ENCODE data around the gene OPTN. TPM values are rescaled to one million over a fixed set of nuclear protein-coding genes. Genes with fewer than 3 reads are reported as not detected.
"Not testable (repeated sequence)": the region's sequence is repeated elsewhere in the genome, so short reads cannot be mapped to it uniquely, and the experiment has no call there.

OPTN gene
- 90.6 TPM for total RNA-seq (ENCODE audit: unreplicated experiment)
- long read RNA-seq, transcript OPTN-205 (14 exons, 3,321 nt) = major isoform, 42 of 102 reads
- long read RNA-seq, transcript OPTN-202 (15 exons, 3,400 nt) = minor isoform, 6 of 102 reads
- long read RNA-seq, partial matches to known transcripts = 19 of 102 reads
- long read RNA-seq, other reads (novel, unspliced or antisense) = 34 of 102 reads

DNA sequence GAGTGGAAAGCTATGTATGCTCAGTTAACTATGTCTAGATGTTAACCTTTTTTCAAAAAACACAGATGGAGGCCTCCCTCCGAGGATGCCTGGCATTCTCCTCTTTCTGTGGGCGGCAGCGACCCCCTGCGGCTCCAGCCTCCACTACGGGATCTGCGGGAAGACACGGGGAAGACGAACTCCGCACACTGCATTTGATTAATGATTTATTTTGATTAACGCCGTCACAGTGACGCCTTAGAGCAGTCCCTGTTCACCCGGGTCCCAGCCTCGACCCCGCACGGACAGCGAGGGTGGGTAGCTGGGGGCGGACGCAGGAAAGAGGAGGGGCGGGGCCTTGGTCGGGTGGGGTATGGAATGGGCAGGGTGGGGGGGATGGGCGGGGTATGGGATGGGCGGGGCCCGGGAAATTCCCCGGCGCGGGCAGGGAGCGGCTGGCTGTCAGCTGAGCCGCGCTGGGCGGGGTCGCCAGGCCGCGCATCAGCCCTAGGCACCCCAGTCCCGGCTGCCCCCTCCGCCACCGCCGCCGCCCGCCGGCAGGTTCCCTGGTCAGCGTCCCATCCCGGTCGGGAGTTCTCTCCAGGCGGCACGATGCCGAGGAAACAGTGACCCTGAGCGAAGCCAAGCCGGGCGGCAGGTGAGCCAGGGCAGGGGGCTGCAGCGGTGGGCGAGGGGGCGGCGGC is at the start of gene OPTN:
Gene OPTN, plus strand, starts transcription at position 498 of the 683 bp plus-strand sequence. CDS start 8,960 bp downstream, outside the sequence.
- DNase-seq = peak; percentile 89
- Mint-ChIP-seq H3K9me3 (ENCODE audit: unreplicated experiment) (peaks cover 4% of the 10 kb centered on the region), H3K27me3 (ENCODE audit: unreplicated experiment) (peaks cover 3% of the 10 kb centered on the region), H3K4me3 (ENCODE audit: unreplicated experiment) (peak within 1 kb of the TSS; percentile 93), H3K36me3 (ENCODE audit: unreplicated experiment) (peaks cover 11% of the 10 kb centered on the region), H3K27ac (ENCODE audit: unreplicated experiment) (peak within 1 kb of the TSS; percentile 95), H3K4me1 (ENCODE audit: low read depth, unreplicated experiment) (peaks cover 13% of the 10 kb centered on the region)
- TF ChIP-seq, protein P1, sequence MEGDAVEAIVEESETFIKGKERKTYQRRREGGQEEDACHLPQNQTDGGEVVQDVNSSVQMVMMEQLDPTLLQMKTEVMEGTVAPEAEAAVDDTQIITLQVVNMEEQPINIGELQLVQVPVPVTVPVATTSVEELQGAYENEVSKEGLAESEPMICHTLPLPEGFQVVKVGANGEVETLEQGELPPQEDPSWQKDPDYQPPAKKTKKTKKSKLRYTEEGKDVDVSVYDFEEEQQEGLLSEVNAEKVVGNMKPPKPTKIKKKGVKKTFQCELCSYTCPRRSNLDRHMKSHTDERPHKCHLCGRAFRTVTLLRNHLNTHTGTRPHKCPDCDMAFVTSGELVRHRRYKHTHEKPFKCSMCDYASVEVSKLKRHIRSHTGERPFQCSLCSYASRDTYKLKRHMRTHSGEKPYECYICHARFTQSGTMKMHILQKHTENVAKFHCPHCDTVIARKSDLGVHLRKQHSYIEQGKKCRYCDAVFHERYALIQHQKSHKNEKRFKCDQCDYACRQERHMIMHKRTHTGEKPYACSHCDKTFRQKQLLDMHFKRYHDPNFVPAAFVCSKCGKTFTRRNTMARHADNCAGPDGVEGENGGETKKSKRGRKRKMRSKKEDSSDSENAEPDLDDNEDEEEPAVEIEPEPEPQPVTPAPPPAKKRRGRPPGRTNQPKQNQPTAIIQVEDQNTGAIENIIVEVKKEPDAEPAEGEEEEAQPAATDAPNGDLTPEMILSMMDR (IDR thresholded peaks at IDR 0.05; ENCODE audit: partially characterized antibody, unreplicated experiment) = peak; percentile 40

DNA sequence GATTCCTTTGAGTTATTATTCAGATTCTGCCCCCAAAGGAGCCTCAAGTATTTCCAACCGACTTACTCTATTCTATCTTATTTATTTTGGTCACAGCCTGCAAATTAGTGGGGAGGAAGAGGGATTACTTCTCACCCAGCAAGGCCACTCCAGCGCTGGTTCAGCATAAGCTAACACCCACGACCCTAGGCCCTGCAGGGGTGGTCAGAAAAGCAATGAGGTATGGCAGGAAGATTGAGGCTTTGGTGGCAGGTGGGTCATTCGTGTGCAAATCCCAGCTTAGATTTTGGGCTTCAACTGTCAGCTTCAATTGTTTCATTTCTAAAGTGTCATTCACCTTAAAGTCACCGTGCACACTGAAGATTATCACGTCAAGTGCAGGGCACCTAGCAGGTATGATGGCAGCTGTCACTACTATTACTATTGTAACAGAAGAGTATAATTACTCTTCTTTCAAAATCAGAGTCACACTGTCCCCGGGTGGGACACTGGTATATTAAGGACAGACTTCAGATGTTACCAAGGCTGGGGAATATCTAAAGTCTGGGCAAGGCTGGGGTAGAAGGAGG is 48.8 kb upstream of the OPTN start:
- Mint-ChIP-seq H3K27me3 (ENCODE audit: unreplicated experiment) (peaks cover 2% of the 10 kb centered on the region), H3K4me3 (ENCODE audit: unreplicated experiment) (no peak overlapping the region), H3K4me1 (ENCODE audit: low read depth, unreplicated experiment) (peaks cover 12% of the 10 kb centered on the region), H3K9me3 (ENCODE audit: unreplicated experiment) (peaks cover 4% of the 10 kb centered on the region), H3K27ac (ENCODE audit: unreplicated experiment) (no peak overlapping the region), H3K36me3 (ENCODE audit: unreplicated experiment) (no peaks in the 10 kb centered on the region)
- no peak for DNase-seq
- TF ChIP-seq, protein P1 (IDR thresholded peaks at IDR 0.05; ENCODE audit: partially characterized antibody, unreplicated experiment) = no peak

DNA sequence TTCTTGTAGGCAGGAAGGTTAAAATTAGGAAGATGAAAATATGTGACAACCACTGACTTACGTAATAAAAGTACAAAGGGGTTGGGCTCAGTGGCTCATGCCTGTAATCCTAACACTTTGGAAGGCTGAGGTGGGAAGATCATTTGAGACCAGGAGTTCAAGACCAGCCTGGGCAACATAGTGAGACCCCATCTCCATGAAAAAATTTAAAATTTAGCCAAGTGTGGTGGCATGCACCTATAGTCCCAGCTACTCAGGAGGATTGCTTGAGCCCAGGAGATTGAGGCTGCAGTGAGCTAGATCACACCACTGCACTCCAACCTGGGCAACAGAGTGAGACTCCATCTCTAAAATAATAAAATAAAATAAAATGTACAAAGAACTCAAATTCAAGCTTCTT is 46.8 kb upstream of the OPTN start:
- H3K36me3 Mint-ChIP-seq (ENCODE audit: unreplicated experiment); H3K27ac Mint-ChIP-seq (ENCODE audit: unreplicated experiment); H3K4me3 Mint-ChIP-seq (ENCODE audit: unreplicated experiment); H3K27me3 Mint-ChIP-seq (ENCODE audit: unreplicated experiment); DNase-seq; H3K9me3 Mint-ChIP-seq (ENCODE audit: unreplicated experiment): not testable (repeated sequence)
- peaks cover 11% of the 10 kb centered on the region for H3K4me1 Mint-ChIP-seq (ENCODE audit: low read depth, unreplicated experiment)

DNA sequence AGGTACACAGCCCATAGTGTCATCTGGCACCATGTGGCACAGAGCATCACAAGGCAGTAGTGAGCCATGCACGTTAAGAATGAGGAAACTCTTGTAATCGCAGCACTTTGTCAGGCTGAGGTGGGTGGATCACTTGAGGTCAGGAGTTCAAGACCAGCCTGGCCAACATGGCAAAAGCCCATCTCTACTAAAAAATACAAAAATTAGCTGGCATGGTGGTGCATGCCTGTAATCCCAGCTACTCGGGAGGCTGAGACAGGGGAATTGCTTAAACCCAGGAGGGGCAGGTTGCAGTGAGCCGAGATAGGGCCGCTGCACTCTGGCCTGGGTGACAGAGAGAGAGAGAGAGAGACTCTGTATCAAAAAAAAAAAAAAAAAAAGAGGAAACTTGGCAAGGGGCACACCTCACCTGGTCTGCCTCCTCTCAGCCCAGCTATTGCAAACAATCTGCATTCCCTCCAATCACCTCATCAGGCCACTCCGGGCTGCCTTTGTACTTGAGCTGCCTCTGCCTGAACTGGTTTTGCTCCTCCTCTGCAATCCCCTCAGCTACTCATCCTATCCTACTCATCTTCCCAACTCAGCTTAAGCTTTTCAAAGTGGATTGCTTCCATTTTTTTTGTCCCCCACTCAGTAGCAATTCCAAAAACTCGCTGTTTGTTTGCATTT is 46.0 kb upstream of the OPTN start:
- Mint-ChIP-seq H3K36me3 (ENCODE audit: unreplicated experiment) (no peaks in the 10 kb centered on the region), H3K27ac (ENCODE audit: unreplicated experiment) (no peak overlapping the region), H3K9me3 (ENCODE audit: unreplicated experiment) (peaks cover 4% of the 10 kb centered on the region), H3K4me1 (ENCODE audit: low read depth, unreplicated experiment) (peaks cover 11% of the 10 kb centered on the region), H3K4me3 (ENCODE audit: unreplicated experiment) (no peak overlapping the region), H3K27me3 (ENCODE audit: unreplicated experiment) (peaks cover 2% of the 10 kb centered on the region)
- DNase-seq = no peak
- TF ChIP-seq, protein P1 (IDR thresholded peaks at IDR 0.05; ENCODE audit: partially characterized antibody, unreplicated experiment) = no peak

DNA sequence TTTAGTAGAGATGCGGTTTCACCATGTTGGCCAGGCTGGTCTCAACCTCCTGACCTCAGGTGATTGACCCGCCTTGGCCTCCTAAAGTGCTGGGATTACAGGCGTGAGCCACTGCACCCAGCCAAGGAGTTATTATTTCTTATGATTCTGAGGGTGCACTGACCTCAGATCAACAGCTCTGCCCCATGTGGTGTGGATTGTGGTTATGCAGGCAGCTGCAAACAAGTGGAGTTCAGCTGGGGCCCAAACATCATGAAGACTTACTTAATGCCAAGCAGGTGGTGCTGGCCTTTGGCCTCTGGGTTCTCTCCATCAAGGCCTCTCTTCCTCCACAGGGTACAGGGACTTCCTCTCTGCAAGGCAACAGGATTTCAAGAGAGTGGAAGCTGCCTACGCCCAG is 45.1 kb upstream of the OPTN start:
- Mint-ChIP-seq H3K9me3 (ENCODE audit: unreplicated experiment) (peaks cover 4% of the 10 kb centered on the region), H3K36me3 (ENCODE audit: unreplicated experiment) (no peaks in the 10 kb centered on the region), H3K4me3 (ENCODE audit: unreplicated experiment) (no peak overlapping the region), H3K27me3 (ENCODE audit: unreplicated experiment) (peaks cover 2% of the 10 kb centered on the region), H3K27ac (ENCODE audit: unreplicated experiment) (no peak overlapping the region), H3K4me1 (ENCODE audit: low read depth, unreplicated experiment) (peaks cover 7% of the 10 kb centered on the region)
- TF ChIP-seq, protein P1 (IDR thresholded peaks at IDR 0.05; ENCODE audit: partially characterized antibody, unreplicated experiment) = no peak
- no peak for DNase-seq
